IMR-90 (cell line): ENCODE results near the gene HSP90AA1. TPM values are rescaled to one million over a fixed set of nuclear protein-coding genes. Genes with fewer than 3 reads are reported as not detected.

Experiments used
- ATAC-seq: fragments of 200-7000 bp; cut with Tn5 transposase; 2 replicates; pipeline ENCODE4 v1.9.1; 2020; ENCODE audit warnings: low read depth, mild to moderate bottlenecking, moderate library complexity
- BruUV-seq: library from RNA; stranded (reverse); fragments of 400-500 nt; replicated peaks from 2 replicates; lab custom pipeline; 2021; lab: Mats Ljungman, UMichigan
- CTCF ChIA-PET: fragments of 300-600 bp; formaldehyde crosslinking; extraction: SDS; loops from one replicate; lab custom pipeline; 2021; ENCODE audit warnings: antibody characterized with exemption; lab: Yijun Ruan, JAX
- POLR2A ChIA-PET: fragments of 300-600 bp; sonication (Branson Sonifier 250); formaldehyde crosslinking; loops from one replicate; lab custom pipeline; 2022; ENCODE audit warnings: antibody characterized with exemption; ENCODE audit not compliant: unreplicated experiment; lab: Charles Lee
- DNase-seq: peaks from one replicate; pipeline ENCODE4 v3.0.0; 2013
- H2AFZ ChIP-seq: replicated peaks from 2 replicates; pipeline ENCODE3; 2013; ENCODE audit warnings: low read length, mild to moderate bottlenecking; ENCODE audit not compliant: poor library complexity
- H2AK5ac ChIP-seq: 2 replicates; pipeline ENCODE4 v1.6.1; 2013; ENCODE audit warnings: low read depth, low read length, inconsistent platforms
- H2AK9ac ChIP-seq: replicated peaks from 2 replicates; pipeline ENCODE3; 2013; ENCODE audit warnings: mild to moderate bottlenecking, low read depth, low read length, moderate library complexity; ENCODE audit not compliant: poor library complexity
- H2BK120ac ChIP-seq: 2 replicates; pipeline ENCODE4 v1.6.1; 2013; ENCODE audit warnings: low read depth, low read length, inconsistent platforms
- H2BK15ac ChIP-seq: 3 replicates; pipeline ENCODE4 v1.6.1; 2013; ENCODE audit warnings: low read depth, low read length, inconsistent platforms
- H2BK20ac ChIP-seq: 2 replicates; pipeline ENCODE4 v1.6.1; 2013; ENCODE audit warnings: low read depth, mild to moderate bottlenecking, inconsistent platforms, low read length, moderate library complexity
- H2BK5ac ChIP-seq: 2 replicates; pipeline ENCODE4 v1.6.1; 2013; ENCODE audit warnings: mild to moderate bottlenecking, low read depth, low read length, inconsistent platforms; ENCODE audit not compliant: poor library complexity, severe bottlenecking
- H3K14ac ChIP-seq: replicated peaks from 2 replicates; pipeline ENCODE4 v1.6.1; 2013; ENCODE audit warnings: low read depth, low read length, inconsistent platforms
- H3K18ac ChIP-seq: 2 replicates; pipeline ENCODE4 v1.6.1; 2013; ENCODE audit warnings: low read depth, low read length, control low read depth
- H3K23ac ChIP-seq: 2 replicates; pipeline ENCODE4 v1.6.1; 2013; ENCODE audit warnings: low read depth, low read length, inconsistent platforms
- H3K27ac ChIP-seq: 2 replicates; pipeline ENCODE4 v1.5.1; 2013; ENCODE audit warnings: mild to moderate bottlenecking, control low read depth, low read length; ENCODE audit not compliant: insufficient read depth
- H3K27me3 ChIP-seq: 2 replicates; pipeline ENCODE4 v1.6.1; 2013; ENCODE audit warnings: low read length; ENCODE audit not compliant: control insufficient read depth, insufficient read depth
- H3K36me3 ChIP-seq: 2 replicates; pipeline ENCODE4 v1.6.1; 2013; ENCODE audit warnings: low read length, mixed read lengths; ENCODE audit not compliant: control insufficient read depth, insufficient read depth
- H3K4ac ChIP-seq: 2 replicates; pipeline ENCODE4 v1.6.1; 2013; ENCODE audit warnings: low read depth, low read length, inconsistent platforms
- H3K4me1 ChIP-seq: 2 replicates; pipeline ENCODE4 v1.6.1; 2013; ENCODE audit warnings: low read length, mixed read lengths; ENCODE audit not compliant: control insufficient read depth, insufficient read depth
- H3K4me2 ChIP-seq: 2 replicates; pipeline ENCODE4 v1.6.1; 2013; ENCODE audit warnings: low read depth, mild to moderate bottlenecking, control low read depth, low read length, moderate library complexity
- H3K4me3 ChIP-seq: 2 replicates; pipeline ENCODE4 v1.5.1; 2013; ENCODE audit warnings: low read depth, mild to moderate bottlenecking, control low read depth, low read length, moderate library complexity; ENCODE audit not compliant: insufficient read depth
- H3K56ac ChIP-seq: 2 replicates; pipeline ENCODE4 v1.6.1; 2013; ENCODE audit warnings: low read length, inconsistent platforms; ENCODE audit not compliant: insufficient read depth; ENCODE audit errors: extremely low read depth
- H3K79me1 ChIP-seq, 2 experiments: 2 replicates each; pipeline ENCODE4 v1.6.1; 2013; ENCODE audit warnings: low read length in 2 of 2, inconsistent platforms in 1 of 2, low read depth in 1 of 2
- H3K9ac ChIP-seq: 2 replicates; pipeline ENCODE4 v1.6.1; 2013; ENCODE audit warnings: low read depth, low read length, control low read depth
- H3K9me1 ChIP-seq: 2 replicates; pipeline ENCODE4 v1.6.1; 2013; ENCODE audit warnings: low read length, inconsistent platforms; ENCODE audit not compliant: insufficient read depth
- H3K9me3 ChIP-seq: 2 replicates; pipeline ENCODE4 v1.6.1; 2013; ENCODE audit warnings: low read length; ENCODE audit not compliant: control insufficient read depth, insufficient read depth
- H4K20me1 ChIP-seq: 2 replicates; pipeline ENCODE4 v1.6.1; 2013; ENCODE audit warnings: low read length, inconsistent platforms; ENCODE audit not compliant: insufficient read depth
- H4K5ac ChIP-seq: 2 replicates; pipeline ENCODE4 v1.6.1; 2013; ENCODE audit warnings: mild to moderate bottlenecking, low read depth, low read length, control low read depth
- H4K8ac ChIP-seq, 2 experiments: 2 replicates each; pipeline ENCODE4 v1.6.1; 2013; ENCODE audit warnings: low read depth in 2 of 2, low read length in 2 of 2, control low read depth in 1 of 2, inconsistent platforms in 1 of 2
- H4K91ac ChIP-seq: 2 replicates; pipeline ENCODE4 v1.6.1; 2013; ENCODE audit warnings: low read depth, low read length, inconsistent platforms; ENCODE audit not compliant: insufficient read depth
- FOS ChIP-seq: fragments of 150-350 bp; IDR thresholded peaks from 2 replicates; pipeline ENCODE4 v1.6.1; 2016; ENCODE audit warnings: low read depth, low read length
- MAFK ChIP-seq: IDR thresholded peaks from 2 replicates; pipeline ENCODE4 v1.6.1; 2012; ENCODE audit warnings: low read depth, low read length, improper control_type of control experiment
- MAZ ChIP-seq: IDR thresholded peaks from 2 replicates; pipeline ENCODE4 v1.6.1; 2012; ENCODE audit warnings: low read depth, mild to moderate bottlenecking, low read length, improper control_type of control experiment, moderate library complexity, borderline replicate concordance
- POLR2A ChIP-seq: IDR thresholded peaks from 2 replicates; pipeline ENCODE4 v1.6.1; 2012; ENCODE audit warnings: mild to moderate bottlenecking, low read depth, low read length
- RAD21 ChIP-seq: IDR thresholded peaks from 2 replicates; pipeline ENCODE4 v1.6.1; 2012; ENCODE audit warnings: low read length, improper control_type of control experiment
- RFX5 ChIP-seq: IDR thresholded peaks from 2 replicates; pipeline ENCODE4 v1.8.0; 2012; ENCODE audit warnings: low read depth, mild to moderate bottlenecking, low read length, moderate library complexity
- USF2 ChIP-seq: fragments of 150-350 bp; IDR thresholded peaks from 2 replicates; pipeline ENCODE4 v1.6.1; 2017; ENCODE audit warnings: mild to moderate bottlenecking, antibody characterized with exemption, low read length, low read depth
- WGBS, 2 experiments: methylation state at CpG; one replicate each; pipeline versions ENCODE4 v1.1.5 to v1.1.7; 2013; ENCODE audit warnings: missing lambda C conversion rate in 2 of 2; ENCODE audit not compliant: insufficient read length in 1 of 2; ENCODE audit errors: extremely low coverage in 2 of 2; 5-methylcytosine and 5-hydroxymethylcytosine counted together
- dilution Hi-C: fragments of 300-500 bp; cut with HindIII; formaldehyde crosslinking; loops from one replicate; pipeline ENCODE4 v1.14.3; 2018; ENCODE audit warnings: low sequenced_read_pairs; ENCODE audit not compliant: unreplicated experiment
- in situ Hi-C: fragments of 300-500 bp; cut with MboI; formaldehyde crosslinking; loops from 3 replicates; pipeline ENCODE4 v1.14.3; 2019; ENCODE audit warnings: low sequenced_read_pairs, inconsistent platforms, mixed read lengths
- intact Hi-C: fragments of 100-400 bp; cut with micrococcal nuclease; formaldehyde crosslinking; loops from 2 replicates; pipeline ENCODE4 v1.10.0; 2022
- polyA plus RNA-seq, 3 experiments: library from polyadenylated mRNA; depleted of rRNA; stranded (reverse); fragments of >200 nt; gene quantifications; 2 replicates each; pipeline ENCODE4 v1.2.3, GENCODE V29; 2012; ENCODE audit warnings: low replicate concordance in 1 of 3
- total RNA-seq: library from RNA; depleted of rRNA; stranded (reverse); fragments of >200 nt; gene quantifications from 2 replicates; pipeline ENCODE4 v1.2.3, GENCODE V29; 2012

The HSP90AA1 gene
- total and polyA plus RNA-seq, 2 of the 4 experiments (the other 2 are of a cell fraction), result 535 to 578 TPM

GRCh38 chr14:102040153-102040552 lies 46.7 kb downstream of the HSP90AA1 start:
- POLR2A ChIA-PET, result no interaction called here

More at GRCh38 chr14:102040153-102040552, 46.7 kb downstream of the HSP90AA1 start:
- Histone ChIP-seq H4K91ac (no peak overlapping the region), H4K20me1 (peaks cover 8% of the 10 kb centered on the region), H2AK5ac (no peak overlapping the region), H2BK20ac (no peak overlapping the region), H3K9me3 (no peaks in the 10 kb centered on the region), H3K9ac (no peak overlapping the region), H3K4me2 (no peak overlapping the region), H2AK9ac (no peak overlapping the region), H3K27ac (no peak overlapping the region), H4K5ac (no peak overlapping the region), H3K4me1 (no peaks in the 10 kb centered on the region), H3K23ac (no peak overlapping the region), H2AFZ (no peak overlapping the region), H4K8ac (no peak overlapping the region), H2BK5ac (no peak overlapping the region), H3K9me1 (no peaks in the 10 kb centered on the region), H2BK120ac (no peak overlapping the region), H3K79me1 (peaks cover 17 to 27% of the 10 kb centered on the region in 2 experiments), H3K18ac (no peak overlapping the region), H3K27me3 (no peaks in the 10 kb centered on the region), H3K14ac (no peak overlapping the region), H3K4me3 (no peak overlapping the region), H3K4ac (no peak overlapping the region), H3K36me3 (peaks cover 79% of the 10 kb centered on the region), H2BK15ac (no peak overlapping the region), H3K56ac (no peak overlapping the region)
- intact Hi-C loops (no loop called here), dilution Hi-C loops (no loop called here), in situ Hi-C loops (no loop called here)
- TF ChIP-seq MAZ (no peak), USF2 (no peak), RFX5 (no peak), RAD21 (no peak), FOS (no peak), MAFK (no peak), POLR2A (no peak)
- DNase-seq (no peak), ATAC-seq (no peak)
- CTCF ChIA-PET, result interaction anchor here (0.5 kb wide), 1 partner anchor 1351 kb away, joined by 3 read pairs; no protein-coding TSS in a partner anchor
- 94% methylated on average over 5 of the region's 13 CpGs; no CpG with 5 or more reads in 1 of the 2 experiments for WGBS, 2 experiments
- BruUV-seq, result no TSS peak
